ENCODE measurements around the gene ATXN10.

Gene ATXN10

DNA sequence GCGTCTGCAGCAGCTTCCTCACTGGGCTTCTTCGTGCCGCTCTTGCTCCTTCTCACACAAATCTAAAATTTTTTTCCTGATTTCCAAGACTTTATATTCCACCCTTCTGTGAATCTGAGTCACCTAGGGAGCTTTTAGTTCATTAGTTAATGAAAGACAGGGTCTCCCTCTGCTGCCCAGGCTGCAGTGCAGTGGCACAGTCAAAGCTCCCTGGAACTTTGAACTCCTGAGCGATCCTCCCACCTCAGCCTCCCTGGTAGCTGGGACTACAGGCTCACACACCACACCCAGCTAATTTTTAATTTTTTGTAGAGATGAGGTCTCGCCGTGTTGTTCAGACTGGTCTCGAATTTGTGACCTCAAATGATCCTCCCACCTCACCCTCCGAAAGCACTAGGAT is 116.9 kb downstream of the ATXN10 start:
- Histone ChIP-seq H3K79me2 (ENCODE audit: insufficient read depth, low read length) (peaks cover 12% of the 10 kb centered on the region; the same call in 1 of the 2 replicates), H3K4me2 (ENCODE audit: low read depth, low read length, poor library complexity, severe bottlenecking) (no peak overlapping the region), H4K20me1 (ENCODE audit: insufficient read depth, low read length, poor library complexity, severe bottlenecking) (peaks cover 3% of the 10 kb centered on the region), H3F3A (ENCODE audit: low read depth) (no peaks in the 10 kb centered on the region), H3K36me3 (ENCODE audit: insufficient read depth, low read length) (peaks cover 6% of the 10 kb centered on the region; the same call in 1 of the 2 replicates), H3K4me1 (ENCODE audit: insufficient read depth, low read length, poor library complexity, severe bottlenecking) (no peaks in the 10 kb centered on the region), H3K4me3 (ENCODE audit: low read length, poor library complexity, severe bottlenecking) (no peak overlapping the region), H3K9me2 (replicated peaks; ENCODE audit: low read depth, low read length) (no peaks in the 10 kb centered on the region), H2AFZ (ENCODE audit: low read length) (no peak overlapping the region), H3K27me3 (ENCODE audit: insufficient read depth, low read length, poor library complexity, severe bottlenecking) (no peaks in the 10 kb centered on the region), H3K9me3 (ENCODE audit: insufficient read depth, low read depth, low read length) (no peaks in the 10 kb centered on the region), H3K9ac (ENCODE audit: low read depth, low read length, poor library complexity, severe bottlenecking) (no peak overlapping the region)
- TF ChIP-seq EZH2phosphoT487 (IDR thresholded peaks at IDR 0.05; ENCODE audit: borderline replicate concordance) = no peak
- TF ChIP-seq, protein P1, sequence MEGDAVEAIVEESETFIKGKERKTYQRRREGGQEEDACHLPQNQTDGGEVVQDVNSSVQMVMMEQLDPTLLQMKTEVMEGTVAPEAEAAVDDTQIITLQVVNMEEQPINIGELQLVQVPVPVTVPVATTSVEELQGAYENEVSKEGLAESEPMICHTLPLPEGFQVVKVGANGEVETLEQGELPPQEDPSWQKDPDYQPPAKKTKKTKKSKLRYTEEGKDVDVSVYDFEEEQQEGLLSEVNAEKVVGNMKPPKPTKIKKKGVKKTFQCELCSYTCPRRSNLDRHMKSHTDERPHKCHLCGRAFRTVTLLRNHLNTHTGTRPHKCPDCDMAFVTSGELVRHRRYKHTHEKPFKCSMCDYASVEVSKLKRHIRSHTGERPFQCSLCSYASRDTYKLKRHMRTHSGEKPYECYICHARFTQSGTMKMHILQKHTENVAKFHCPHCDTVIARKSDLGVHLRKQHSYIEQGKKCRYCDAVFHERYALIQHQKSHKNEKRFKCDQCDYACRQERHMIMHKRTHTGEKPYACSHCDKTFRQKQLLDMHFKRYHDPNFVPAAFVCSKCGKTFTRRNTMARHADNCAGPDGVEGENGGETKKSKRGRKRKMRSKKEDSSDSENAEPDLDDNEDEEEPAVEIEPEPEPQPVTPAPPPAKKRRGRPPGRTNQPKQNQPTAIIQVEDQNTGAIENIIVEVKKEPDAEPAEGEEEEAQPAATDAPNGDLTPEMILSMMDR (conservative IDR thresholded peaks at IDR 0.05; ENCODE audit: low read length) = no peak

DNA sequence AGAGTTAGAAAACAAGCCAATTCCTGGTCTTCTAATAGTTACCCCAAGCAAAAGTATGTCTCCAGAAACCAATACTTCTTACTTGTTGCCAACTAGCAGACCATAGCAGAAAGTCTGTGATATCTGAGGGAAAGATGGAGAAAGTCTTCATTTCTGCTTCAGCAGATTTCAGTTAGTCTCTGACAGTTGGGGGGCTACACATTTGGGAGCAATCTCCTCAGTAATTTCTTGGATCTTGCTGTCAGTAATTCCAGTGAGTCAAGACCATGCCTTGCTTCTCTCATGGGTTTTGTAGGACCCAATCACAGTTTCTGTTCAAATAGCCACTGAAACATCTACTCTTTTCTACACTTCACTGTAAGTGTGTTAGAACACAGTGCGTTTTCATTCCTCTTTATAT is 118.8 kb downstream of the ATXN10 start:
- Histone ChIP-seq H3K79me2 (ENCODE audit: insufficient read depth, low read length) (peaks cover 8% of the 10 kb centered on the region; the same call in 1 of the 2 replicates), H2AFZ (ENCODE audit: low read length) (no peak overlapping the region), H3K4me2 (ENCODE audit: low read depth, low read length, poor library complexity, severe bottlenecking) (no peak overlapping the region), H3K4me3 (ENCODE audit: low read length, poor library complexity, severe bottlenecking) (no peak overlapping the region), H3K9me3 (ENCODE audit: insufficient read depth, low read depth, low read length) (peaks cover 3% of the 10 kb centered on the region; the same call in 1 of the 2 replicates), H3F3A (ENCODE audit: low read depth) (no peaks in the 10 kb centered on the region), H3K9ac (ENCODE audit: low read depth, low read length, poor library complexity, severe bottlenecking) (no peak overlapping the region), H4K20me1 (ENCODE audit: insufficient read depth, low read length, poor library complexity, severe bottlenecking) (peaks cover 3% of the 10 kb centered on the region), H3K27me3 (ENCODE audit: insufficient read depth, low read length, poor library complexity, severe bottlenecking) (no peaks in the 10 kb centered on the region), H3K36me3 (ENCODE audit: insufficient read depth, low read length) (peaks cover 23% of the 10 kb centered on the region), H3K4me1 (ENCODE audit: insufficient read depth, low read length, poor library complexity, severe bottlenecking) (no peaks in the 10 kb centered on the region), H3K9me2 (replicated peaks; ENCODE audit: low read depth, low read length) (no peaks in the 10 kb centered on the region)
- TF ChIP-seq, protein P1 (conservative IDR thresholded peaks at IDR 0.05; ENCODE audit: low read length) = no peak
- no peak for TF ChIP-seq EZH2phosphoT487 (IDR thresholded peaks at IDR 0.05; ENCODE audit: borderline replicate concordance)

DNA sequence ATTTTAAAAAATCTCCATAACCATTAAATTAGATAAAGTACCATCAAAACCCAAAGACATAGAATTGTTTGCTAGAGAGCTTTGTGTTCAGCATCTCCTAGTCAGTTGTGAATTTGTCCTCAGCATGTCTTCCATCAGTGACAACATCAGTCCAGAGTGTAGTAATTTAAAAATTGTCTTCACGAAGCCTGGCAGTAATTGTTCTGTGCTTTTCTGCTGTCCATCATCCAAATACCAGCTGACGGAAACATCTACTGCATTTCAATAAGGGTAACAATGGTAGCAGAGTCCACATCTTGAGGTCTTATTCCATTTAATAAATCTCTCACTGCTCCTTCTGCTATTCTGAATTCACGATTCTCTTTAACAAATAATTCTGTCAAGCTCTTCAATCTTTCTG is 121.5 kb downstream of the ATXN10 start:
- Histone ChIP-seq H3K9ac (ENCODE audit: low read depth, low read length, poor library complexity, severe bottlenecking) (no peak overlapping the region), H2AFZ (ENCODE audit: low read length) (no peak overlapping the region), H3K9me3 (ENCODE audit: insufficient read depth, low read depth, low read length) (peaks cover 20% of the 10 kb centered on the region; the same call in 1 of the 2 replicates), H3K79me2 (ENCODE audit: insufficient read depth, low read length) (no peaks in the 10 kb centered on the region), H3K27me3 (ENCODE audit: insufficient read depth, low read length, poor library complexity, severe bottlenecking) (no peaks in the 10 kb centered on the region), H3K4me1 (ENCODE audit: insufficient read depth, low read length, poor library complexity, severe bottlenecking) (no peaks in the 10 kb centered on the region), H3F3A (ENCODE audit: low read depth) (no peaks in the 10 kb centered on the region), H3K4me3 (ENCODE audit: low read length, poor library complexity, severe bottlenecking) (no peak overlapping the region), H3K36me3 (ENCODE audit: insufficient read depth, low read length) (peaks cover 49% of the 10 kb centered on the region), H4K20me1 (ENCODE audit: insufficient read depth, low read length, poor library complexity, severe bottlenecking) (peaks cover 3% of the 10 kb centered on the region), H3K9me2 (replicated peaks; ENCODE audit: low read depth, low read length) (no peaks in the 10 kb centered on the region), H3K4me2 (ENCODE audit: low read depth, low read length, poor library complexity, severe bottlenecking) (no peak overlapping the region)
- TF ChIP-seq EZH2phosphoT487 (IDR thresholded peaks at IDR 0.05; ENCODE audit: borderline replicate concordance) = no peak
- TF ChIP-seq, protein P1 (conservative IDR thresholded peaks at IDR 0.05; ENCODE audit: low read length) = no peak
